Aorta (tissue), 5 donors: ENCODE data around the gene PCED1B. TPM values are rescaled to one million over a fixed set of nuclear protein-coding genes. Genes with fewer than 3 reads are reported as not detected.

ENCODE experiments used
- ATAC-seq: fragments of 200-7000 bp; cut with Tn5 transposase; one replicate; pipeline ENCODE4 v1.9.1; 2022; ENCODE audit warnings: moderate library complexity; ENCODE audit not compliant: low FRiP score
- DNase-seq, 2 donors: peaks; one replicate each; pipeline ENCODE4 v3.0.0-alpha.2; 2020
- H3K27ac ChIP-seq, 2 donors: one replicate each; pipeline ENCODE4 v1.5.1; 2013; ENCODE audit warnings: low read length in 2 of 2, mild to moderate bottlenecking in 2 of 2, moderate library complexity in 2 of 2, control low read depth in 1 of 2, inconsistent platforms in 1 of 2, low read depth in 1 of 2
- H3K27me3 ChIP-seq, 2 donors: one replicate each; pipeline ENCODE4 v1.6.1; 2013; ENCODE audit warnings: control low read depth in 1 of 2, low read length in 1 of 2, mild to moderate bottlenecking in 1 of 2, moderate library complexity in 1 of 2; ENCODE audit not compliant: insufficient read depth in 2 of 2, control insufficient read depth in 1 of 2
- H3K36me3 ChIP-seq, 2 donors: one replicate each; pipeline ENCODE4 v1.6.1; 2013; ENCODE audit warnings: control low read depth in 1 of 2, low read length in 1 of 2, mild to moderate bottlenecking in 1 of 2; ENCODE audit not compliant: insufficient read depth in 2 of 2, control insufficient read depth in 1 of 2
- H3K4me1 ChIP-seq, 2 donors: one replicate each; pipeline ENCODE4 v1.6.1; 2013; ENCODE audit warnings: low read length in 2 of 2, control low read depth in 1 of 2, mild to moderate bottlenecking in 1 of 2, moderate library complexity in 1 of 2; ENCODE audit not compliant: insufficient read depth in 2 of 2, control insufficient read depth in 1 of 2
- H3K4me3 ChIP-seq, 2 donors: one replicate each; pipeline ENCODE4 v1.5.1; 2013; ENCODE audit warnings: low read length in 2 of 2, control low read depth in 1 of 2, mild to moderate bottlenecking in 1 of 2
- H3K9me3 ChIP-seq: one replicate; pipeline ENCODE4 v1.6.1; 2013; ENCODE audit warnings: mild to moderate bottlenecking, low read length; ENCODE audit not compliant: control insufficient read depth
- WGBS, 2 donors: extraction: QIAGEN DNeasy Blood & Tissue Kit; methylation state at CpG; one replicate each; pipeline ENCODE4 v1.1.7; 2013; 5-methylcytosine and 5-hydroxymethylcytosine counted together
- intact Hi-C, 2 donors: fragments of 100-400 bp; cut with DNase I; formaldehyde crosslinking; loops; one replicate each; pipeline versions ENCODE4 v1.14.2 to v1.15.0; 2022
- polyA plus RNA-seq, 2 donors: library from polyadenylated mRNA; stranded (reverse); fragments of 200-250 nt; gene quantifications; one replicate each; pipeline ENCODE4 v1.2.3, GENCODE V29; 2013
- total RNA-seq, 2 donors: library from RNA; stranded (reverse); fragmentation: NEBNext Ultra II Directional; extraction: Animal tissue kit (Norgen Biotek cat#: 25700); gene quantifications; one replicate each; pipeline ENCODE4 v1.2.1, GENCODE V29; 2021
- donor health status: healthy with polysubstance abuse.
- donor health status: Bipolar disorder and iron deficiency.
- donor health status: DM: no; HTN: no; CAD: no.
- donor health status: DM: no; HTN: no; CAD: no.
- donor health status: DM: yes; HTN: yes; CAD: no.

PCED1B gene
- total and polyA plus RNA-seq, 4 donors = 2.0 to 12.6 (median 11.6) TPM

DNA sequence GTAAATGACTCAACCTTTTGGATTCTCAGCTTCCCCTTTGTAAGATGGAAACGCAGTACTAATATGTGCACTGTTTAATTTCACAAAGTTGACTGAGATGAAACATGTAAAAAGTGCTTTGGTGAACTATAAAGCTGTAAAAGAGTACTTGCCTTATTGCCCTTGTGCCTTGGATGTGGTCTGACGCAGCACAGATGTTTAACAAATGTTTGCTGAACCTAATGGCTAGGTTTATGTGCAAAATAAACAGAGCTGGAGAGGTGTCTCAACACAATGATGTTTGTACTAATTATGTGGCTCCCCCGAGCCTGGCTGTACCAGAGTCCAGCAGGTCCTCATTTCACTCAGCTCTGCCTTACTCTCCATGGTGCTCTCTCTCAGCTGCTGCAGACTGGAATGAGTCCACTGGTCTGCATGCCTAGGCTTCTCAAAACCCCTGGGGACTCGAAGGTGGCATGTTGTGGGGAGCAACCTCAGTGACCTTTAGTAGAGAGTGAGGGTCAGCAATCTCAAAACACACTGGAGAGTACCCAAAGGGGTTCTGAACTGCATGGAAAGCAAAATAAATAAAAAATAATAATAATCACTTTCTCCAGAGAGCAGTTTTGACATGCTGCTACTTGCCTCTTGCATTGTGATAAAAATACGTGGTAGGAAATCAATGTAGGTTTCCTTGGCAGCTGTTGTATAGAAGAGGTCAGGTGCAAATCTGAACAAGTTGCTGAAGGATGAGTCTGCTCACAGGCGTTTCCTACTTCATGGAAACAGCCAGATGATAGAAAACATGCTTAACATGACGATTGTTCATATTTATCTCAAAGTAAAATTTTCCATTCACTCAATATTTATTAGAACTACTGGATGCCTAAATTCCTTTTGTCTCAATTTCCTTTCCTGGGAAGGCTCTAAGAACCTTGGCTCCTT lies 8.9 kb downstream of the PCED1B start:
- Histone ChIP-seq H3K36me3 (no peaks in the 10 kb centered on the region), H3K27me3 (no peaks in the 10 kb centered on the region), H3K9me3 (no peaks in the 10 kb centered on the region), H3K27ac (peak overlapping the region; percentile 19 to 95), H3K4me3 (no peak overlapping the region), H3K4me1 (peaks cover 3 to 4% of the 10 kb centered on the region in 2 donors)
- ATAC-seq = peak; percentile 34
- intact Hi-C loops = loop anchor here in 1 of 2 donors (10.0 kb wide), 2 partner anchors 57 to 417 kb away; no protein-coding TSS in a partner anchor
- WGBS, 2 donors = 7 to 15% methylated on average over 7 of the region's 7 CpGs
- DNase-seq = no peak

DNA sequence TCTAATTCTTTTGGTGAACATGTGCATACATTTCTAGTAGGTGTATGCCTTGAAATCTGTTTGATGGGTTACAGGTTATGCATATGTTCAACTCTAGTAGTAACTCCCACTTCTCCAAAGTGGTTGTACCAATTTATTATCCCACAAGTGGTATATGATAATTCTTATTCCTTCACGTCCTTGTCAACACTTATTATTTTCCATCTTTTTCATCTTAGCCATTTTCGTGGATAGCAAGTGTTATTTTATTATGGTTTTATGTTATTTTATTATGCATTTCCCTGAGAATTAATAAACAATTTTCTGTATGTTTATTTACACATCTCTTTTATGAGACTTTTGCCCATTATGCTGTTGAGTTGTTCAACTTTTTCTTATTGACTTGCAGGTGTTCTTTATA lies 11.6 kb downstream of the PCED1B start:
- no peaks in the 10 kb centered on the region for H3K27me3 ChIP-seq
- WGBS, 2 donors = 95 to 96% methylated on average over 2 of the region's 2 CpGs
- no peaks in the 10 kb centered on the region for H3K9me3 ChIP-seq
- DNase-seq (no peak), ATAC-seq (no peak)
- H3K36me3 ChIP-seq = no peaks in the 10 kb centered on the region
- no peak overlapping the region for H3K4me3 ChIP-seq
- intact Hi-C loops = no loop called here
- H3K4me1 ChIP-seq = peaks cover 0 to 3% of the 10 kb centered on the region in 2 donors
- H3K27ac ChIP-seq = no peak overlapping the region

DNA sequence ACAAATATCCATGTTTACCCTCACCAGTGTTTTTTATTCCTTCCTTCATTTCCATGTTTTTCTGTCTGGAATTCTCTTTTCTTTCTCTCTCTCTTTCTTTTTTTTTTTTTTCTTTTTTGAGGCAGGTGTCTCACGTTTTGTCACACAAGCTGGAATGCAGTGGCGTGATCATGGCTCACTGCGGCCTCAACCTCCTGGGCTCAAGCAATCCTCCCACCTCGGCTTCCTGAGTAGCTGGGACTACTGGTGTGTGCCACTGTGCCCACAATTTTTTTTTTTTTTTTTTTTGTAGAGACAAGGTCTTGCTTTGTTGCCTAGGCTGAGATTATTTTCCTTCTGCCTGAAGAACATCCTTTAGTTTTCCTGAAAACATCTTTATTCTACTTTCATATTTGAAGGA lies 15.4 kb downstream of the PCED1B start:
- Histone ChIP-seq H3K9me3 (no peaks in the 10 kb centered on the region), H3K4me1 (peaks cover 5 to 6% of the 10 kb centered on the region in 2 donors), H3K27me3 (no peaks in the 10 kb centered on the region), H3K4me3 (no peak overlapping the region), H3K27ac (no peak overlapping the region), H3K36me3 (no peaks in the 10 kb centered on the region)
- ATAC-seq = no peak
- DNase-seq = no peak
- 96 to 100% methylated on average over 4 of the region's 4 CpGs for WGBS, 2 donors
- intact Hi-C loops = no loop called here

DNA sequence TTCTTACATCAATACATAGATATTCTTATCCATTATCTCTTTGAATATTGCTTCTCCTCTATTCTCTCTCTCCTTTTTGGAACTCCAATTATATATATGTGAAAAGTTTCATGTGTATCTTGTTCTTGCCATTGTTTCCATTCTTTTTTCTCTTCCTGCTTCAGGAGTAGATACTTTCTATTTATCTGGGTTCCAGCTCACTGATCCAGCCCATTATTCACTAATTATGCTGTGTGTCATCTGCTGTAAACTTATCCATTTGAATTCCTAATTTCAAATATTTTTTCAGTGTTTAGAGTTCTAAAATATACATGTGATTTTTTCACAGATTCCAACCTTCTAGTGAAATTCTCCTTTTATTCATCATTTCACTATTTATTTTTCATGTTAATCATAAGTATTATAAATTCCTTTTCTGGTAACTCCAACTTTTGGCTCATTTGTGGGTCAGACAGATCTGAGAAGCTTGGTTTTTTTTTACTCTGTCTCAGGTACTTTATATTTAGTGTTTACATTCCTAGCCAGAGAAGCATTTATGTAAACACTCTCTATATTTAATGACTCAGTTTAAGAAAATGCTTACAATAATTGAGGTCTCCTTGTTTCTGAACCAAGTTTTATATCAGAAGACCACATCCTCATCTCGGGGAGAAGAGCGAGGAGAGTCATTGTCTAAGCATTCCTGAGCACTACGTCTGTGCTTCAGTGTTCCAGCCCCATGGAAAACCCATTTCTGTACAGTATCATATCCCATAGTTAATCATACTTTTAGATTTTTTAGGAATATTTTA lies 16.2 kb downstream of the PCED1B start:
- Histone ChIP-seq H3K36me3 (no peaks in the 10 kb centered on the region), H3K4me1 (peaks cover 5 to 6% of the 10 kb centered on the region in 2 donors), H3K9me3 (no peaks in the 10 kb centered on the region), H3K27me3 (no peaks in the 10 kb centered on the region), H3K4me3 (no peak overlapping the region), H3K27ac (no peak overlapping the region)
- DNase-seq (no peak), ATAC-seq (no peak)
- intact Hi-C loops = no loop called here
- 63% methylated on average over 3 of the region's 3 CpGs for WGBS, 2 donors

DNA sequence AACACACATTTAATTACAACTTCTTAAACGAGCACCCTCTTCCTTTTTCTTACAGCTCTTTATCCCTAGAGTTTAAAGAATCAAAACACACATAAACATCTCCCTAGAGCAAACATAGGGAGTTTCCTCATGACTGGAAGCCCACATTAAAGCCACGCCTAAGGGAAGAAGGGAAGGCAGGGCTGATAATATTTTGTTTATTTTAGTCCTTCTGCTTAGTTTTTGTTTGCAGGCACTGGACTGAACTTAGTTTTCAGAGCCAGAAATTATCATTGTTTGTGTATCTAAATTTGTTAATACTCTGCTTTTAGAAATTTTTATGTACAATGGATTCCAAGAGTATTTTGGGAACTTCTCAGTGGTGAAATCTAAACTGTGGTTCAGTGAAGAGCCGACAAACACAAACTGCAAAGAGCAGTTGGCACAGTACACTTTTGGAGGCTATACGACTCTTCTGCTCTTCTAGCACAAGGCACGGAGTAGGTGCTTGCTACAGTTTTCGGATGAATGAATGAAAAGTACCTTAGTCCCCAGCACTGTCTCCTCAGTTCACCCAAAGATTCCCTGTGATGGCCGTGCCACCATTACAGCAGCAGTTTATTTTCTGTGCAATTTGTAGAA lies 18.0 kb downstream of the PCED1B start:
- H3K4me1 ChIP-seq = peaks cover 5 to 6% of the 10 kb centered on the region in 2 donors
- no peaks in the 10 kb centered on the region for H3K9me3 ChIP-seq
- DNase-seq (no peak), ATAC-seq (peak; percentile 49)
- H3K27ac ChIP-seq = peak overlapping the region; percentile 53 to 97
- H3K36me3 ChIP-seq = no peaks in the 10 kb centered on the region
- no peaks in the 10 kb centered on the region for H3K27me3 ChIP-seq
- intact Hi-C loops = no loop called here
- 22% methylated on average over 7 of the region's 7 CpGs for WGBS, 2 donors
- peak overlapping the region in 1 of 2 donors; percentile 54 for H3K4me3 ChIP-seq

DNA sequence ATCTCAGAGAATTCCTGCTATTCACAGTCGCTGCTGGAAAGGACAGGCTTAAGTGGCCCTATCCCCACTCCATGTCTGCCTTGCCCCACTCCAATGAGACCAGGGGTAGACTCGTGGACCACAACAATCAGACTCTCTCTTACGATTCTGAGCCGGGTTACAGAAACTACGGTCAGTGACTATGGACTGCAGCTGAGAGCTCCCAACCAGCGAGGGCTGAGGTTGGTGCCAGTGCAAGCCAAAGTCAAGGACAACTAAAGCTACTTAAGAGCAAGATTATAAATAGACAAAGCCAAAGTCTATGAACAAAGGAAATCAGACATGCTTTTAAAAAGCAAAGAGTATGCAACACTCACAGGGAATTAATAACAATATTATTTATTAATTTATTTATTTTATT lies 18.7 kb downstream of the PCED1B start:
- WGBS, 2 donors = 31 to 34% methylated on average over 6 of the region's 6 CpGs
- Histone ChIP-seq H3K4me3 (no peak overlapping the region), H3K36me3 (no peaks in the 10 kb centered on the region), H3K4me1 (peaks cover 5 to 6% of the 10 kb centered on the region in 2 donors), H3K27me3 (no peaks in the 10 kb centered on the region), H3K9me3 (no peaks in the 10 kb centered on the region), H3K27ac (peak overlapping the region; percentile 53 to 97)
- ATAC-seq (peak; percentile 55), DNase-seq (no peak)
- intact Hi-C loops = no loop called here

DNA sequence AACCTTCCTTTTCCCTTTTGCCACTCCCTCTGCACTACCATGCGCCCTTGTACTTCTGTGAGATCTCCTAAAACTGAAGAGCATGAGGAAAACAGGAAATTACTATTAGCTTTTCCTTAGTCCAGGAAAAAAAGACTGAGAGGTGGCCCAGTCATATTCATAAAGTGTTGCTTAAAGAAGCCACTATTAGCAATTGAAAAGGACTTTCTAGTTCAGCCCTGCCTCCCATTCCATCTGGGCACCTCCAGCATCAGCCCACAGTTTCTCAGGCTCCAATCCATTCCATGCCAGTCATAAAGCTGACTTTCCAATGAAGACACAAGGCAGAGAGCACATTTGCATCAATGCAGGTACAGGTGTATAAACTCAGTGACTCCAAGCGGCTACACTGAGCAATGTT lies 20.2 kb downstream of the PCED1B start:
- 60 to 76% methylated on average over 2 of the region's 2 CpGs for WGBS, 2 donors
- Histone ChIP-seq H3K4me1 (peaks cover 5 to 6% of the 10 kb centered on the region in 2 donors), H3K9me3 (no peaks in the 10 kb centered on the region), H3K27me3 (no peaks in the 10 kb centered on the region), H3K36me3 (no peaks in the 10 kb centered on the region), H3K27ac (peak overlapping the region; percentile 75 to 90), H3K4me3 (no peak overlapping the region)
- DNase-seq (no peak), ATAC-seq (no peak)
- intact Hi-C loops = loop anchor here in 1 of 2 donors (5.0 kb wide), 1 partner anchor 32 kb away; no protein-coding TSS in a partner anchor

DNA sequence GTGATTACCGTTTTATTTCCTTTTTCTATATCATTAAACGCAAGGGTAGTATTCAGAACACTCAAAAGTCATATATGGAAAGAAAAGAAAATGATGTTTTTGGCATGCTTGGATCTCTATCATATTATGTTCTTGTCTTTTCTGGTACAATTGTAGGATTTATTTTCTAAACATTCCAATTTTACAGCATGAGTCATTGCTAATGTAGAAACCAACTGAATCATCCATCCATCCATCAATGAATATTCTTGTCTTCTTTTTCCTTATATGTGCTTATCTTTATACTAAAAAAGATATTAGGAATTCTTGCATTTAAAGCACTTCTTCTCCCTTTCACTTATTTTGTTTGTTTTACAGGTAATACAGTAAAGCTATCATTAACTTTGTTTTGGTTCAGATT lies 20.7 kb downstream of the PCED1B start:
- Histone ChIP-seq H3K9me3 (no peaks in the 10 kb centered on the region), H3K27me3 (no peaks in the 10 kb centered on the region), H3K4me1 (peaks cover 5 to 6% of the 10 kb centered on the region in 2 donors), H3K4me3 (no peak overlapping the region), H3K36me3 (no peaks in the 10 kb centered on the region), H3K27ac (no peak overlapping the region)
- ATAC-seq = no peak
- intact Hi-C loops = loop anchor here in 1 of 2 donors (5.0 kb wide), 1 partner anchor 33 kb away; no protein-coding TSS in a partner anchor
- no peak for DNase-seq
- 41 to 47% methylated on average over 2 of the region's 2 CpGs for WGBS, 2 donors
